Left kidney (tissue), 8 donors: ENCODE results near the gene SDK2. TPM values are rescaled to one million over a fixed set of nuclear protein-coding genes. Genes with fewer than 3 reads are reported as not detected.

Experiments used
- DNase-seq: peaks from one replicate; pipeline ENCODE4 v3.0.0-alpha.2; 2013
- long read RNA-seq, 8 donors: transcript quantifications; one replicate each; lab custom pipeline, GENCODE V29; 2026
- polyA plus RNA-seq: library from polyadenylated mRNA; unstranded; fragments of 120-200 nt; gene quantifications from one replicate; pipeline ENCODE4 v1.2.1, GENCODE V29; 2013; ENCODE audit not compliant: insufficient read length

Gene SDK2
- 9.3 TPM for polyA plus RNA-seq
- long read RNA-seq, donor 1, partial matches to known transcripts, result 24 of 24 reads
- long read RNA-seq, donor 1, other reads (novel, unspliced or antisense), result 0 of 24 reads
- long read RNA-seq, donor 2, result 0 reads
- long read RNA-seq, donor 3, result 0 reads
- long read RNA-seq, donor 4, result 0 reads
- long read RNA-seq, donor 5, result 0 reads
- long read RNA-seq, donor 6, result 0 reads
- long read RNA-seq, donor 7, result 0 reads
- long read RNA-seq, donor 8, result 0 reads

DNA sequence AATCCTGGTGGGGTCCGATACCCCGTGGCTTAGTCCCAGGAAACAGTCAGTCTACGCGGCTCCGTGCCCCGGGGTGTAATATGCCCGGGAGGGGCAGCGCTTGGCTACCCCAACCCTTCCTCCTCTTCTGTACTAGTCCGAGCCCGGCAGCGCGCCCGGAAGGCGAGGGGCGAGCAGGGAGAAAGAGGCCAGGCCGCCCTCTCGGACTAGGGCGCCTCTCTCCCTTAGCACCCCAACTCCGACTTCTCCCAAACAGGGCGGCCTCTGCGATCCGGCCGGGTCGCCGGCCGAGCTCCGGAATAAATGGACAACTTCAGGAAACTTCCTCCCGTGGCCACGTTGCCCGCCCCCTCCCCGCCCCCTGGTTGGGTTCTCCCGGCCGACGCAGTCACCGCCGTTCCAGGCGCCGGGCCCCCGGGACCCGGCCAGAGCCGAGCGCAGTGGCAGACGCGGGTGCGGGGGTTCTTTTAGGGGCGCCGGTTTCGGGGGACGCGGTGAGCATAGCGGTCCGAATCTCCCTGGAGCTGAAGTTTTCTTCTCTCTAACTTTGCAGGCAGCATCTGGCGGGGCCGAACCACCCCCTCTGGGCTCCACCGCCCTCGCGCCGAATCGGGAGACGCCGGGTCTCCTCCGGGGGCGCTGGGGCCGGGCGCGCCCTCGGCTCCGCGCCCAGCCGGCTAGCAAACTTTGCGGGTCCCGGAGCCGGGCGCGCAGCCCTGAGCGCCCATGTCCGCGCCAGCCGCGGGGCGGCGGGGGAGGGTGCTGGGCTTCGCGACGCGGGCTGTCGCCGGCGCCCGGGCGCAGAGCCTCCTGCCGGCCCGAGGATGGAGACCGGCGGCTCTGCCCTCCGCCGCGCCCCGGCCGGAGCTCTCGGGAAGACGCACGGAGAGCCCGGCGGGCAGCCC is at the start of gene SDK2:
SDK2 (minus strand) TSS at position 301 of the 905 bp plus-strand sequence. CDS start 357 bp downstream, outside the sequence.
- no peak for DNase-seq

- no peak for DNase-seq
Observed at GRCh38 chr17:73693071-73693470, 48.8 kb upstream of the SDK2 start.

- no peak for DNase-seq
Observed at GRCh38 chr17:73691321-73691766, 47.1 kb upstream of the SDK2 start.

DNA sequence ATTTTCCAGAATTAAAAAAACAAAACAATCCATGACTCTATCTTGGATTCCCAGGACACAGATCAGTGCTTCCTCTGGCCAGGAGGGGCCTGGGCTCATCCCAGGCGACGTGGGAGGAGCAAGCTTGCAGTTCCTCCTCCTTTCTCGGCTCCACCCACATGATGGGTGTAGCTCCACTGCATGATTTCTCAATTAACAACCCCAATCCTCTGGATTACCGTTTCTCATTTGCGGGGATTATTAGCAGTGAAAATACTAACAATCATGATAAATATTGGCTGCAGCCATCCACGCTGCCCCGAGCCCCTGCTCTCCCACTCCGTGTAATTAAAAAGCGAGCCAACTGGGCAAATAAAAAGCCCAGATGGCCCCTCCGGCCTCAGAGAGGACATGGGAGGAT is 46.4 kb upstream of the SDK2 start:
- DNase-seq, result no peak

DNA sequence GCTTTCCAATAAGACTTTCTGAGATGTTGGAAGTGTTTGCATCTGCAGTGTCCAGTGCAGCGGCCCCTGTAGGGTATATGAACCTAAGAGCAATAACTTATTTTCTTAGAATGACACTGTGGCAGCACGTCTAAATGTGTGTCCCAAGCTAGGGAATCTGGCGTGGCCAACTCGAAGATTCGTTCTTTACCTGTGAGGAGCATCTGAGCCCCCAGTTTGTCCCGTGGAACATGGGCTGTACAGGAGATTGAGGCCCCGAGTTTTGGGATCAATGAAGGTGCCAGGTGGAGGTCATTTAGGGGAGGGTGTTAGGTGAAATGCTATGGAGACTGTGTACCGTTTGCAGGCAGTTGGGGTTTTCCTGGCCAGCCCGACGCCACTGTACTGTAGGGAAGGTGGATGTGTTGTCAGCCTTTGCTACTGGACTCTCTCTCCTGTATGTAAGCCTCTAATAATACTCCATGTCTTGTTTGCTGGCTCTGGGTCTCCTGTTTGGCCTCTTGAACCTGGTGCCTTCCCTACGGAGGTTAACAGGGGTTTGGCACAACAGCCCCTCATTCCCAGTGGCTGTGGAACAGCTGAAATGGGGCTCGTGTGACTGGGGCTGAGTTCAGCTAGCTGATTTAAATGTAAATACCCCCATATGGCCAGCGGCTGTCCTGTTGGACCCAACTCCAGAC is 45.5 kb upstream of the SDK2 start:
- no peak for DNase-seq

GRCh38 chr17:73686961-73687360 is 42.7 kb upstream of the SDK2 start:
- DNase-seq, result no peak

- no peak for DNase-seq
Observed at GRCh38 chr17:73686126-73686525, 41.9 kb upstream of the SDK2 start.

DNA sequence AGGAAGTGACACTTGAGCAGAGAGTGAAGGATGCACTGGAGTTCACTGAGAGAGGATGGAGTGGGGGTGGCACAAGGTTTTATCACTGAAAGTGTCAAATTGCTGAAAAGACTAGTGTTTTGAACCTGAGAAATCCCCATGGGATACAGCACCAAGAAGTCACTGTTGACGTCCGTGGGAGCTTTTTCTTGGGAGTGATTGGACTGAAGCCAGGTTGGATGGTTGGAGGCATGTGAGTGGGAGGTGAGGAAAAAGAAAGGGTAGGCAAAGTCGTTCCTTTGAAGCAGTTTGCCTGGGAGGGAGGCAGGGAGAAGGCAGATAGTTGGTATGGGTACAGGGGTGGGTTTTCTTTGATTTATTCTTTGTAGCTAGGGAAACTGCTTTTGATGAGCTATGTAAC is 39.9 kb upstream of the SDK2 start:
- no peak for DNase-seq

- DNase-seq, result no peak
Observed at GRCh38 chr17:73683771-73684170, 39.5 kb upstream of the SDK2 start.

DNA sequence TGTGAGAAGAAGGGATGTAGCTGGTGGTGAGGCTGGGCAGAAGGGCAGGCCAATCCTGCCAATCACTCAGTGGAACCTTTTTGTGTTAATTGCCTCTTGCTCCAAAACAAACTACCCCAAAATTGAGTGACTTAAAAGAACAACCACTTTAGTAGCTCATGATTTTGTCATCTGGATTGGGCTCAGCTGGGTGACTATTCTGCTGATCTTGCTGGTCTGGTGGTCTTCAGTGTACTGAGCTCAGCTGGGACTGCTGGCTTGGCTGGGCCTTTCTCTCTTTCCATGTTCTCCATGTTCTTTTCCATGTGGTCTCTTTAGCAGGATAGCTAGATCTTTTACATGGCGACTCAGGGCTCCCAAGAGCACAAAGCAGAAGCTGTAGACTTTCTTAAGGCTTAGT is 37.7 kb upstream of the SDK2 start:
- no peak for DNase-seq

DNA sequence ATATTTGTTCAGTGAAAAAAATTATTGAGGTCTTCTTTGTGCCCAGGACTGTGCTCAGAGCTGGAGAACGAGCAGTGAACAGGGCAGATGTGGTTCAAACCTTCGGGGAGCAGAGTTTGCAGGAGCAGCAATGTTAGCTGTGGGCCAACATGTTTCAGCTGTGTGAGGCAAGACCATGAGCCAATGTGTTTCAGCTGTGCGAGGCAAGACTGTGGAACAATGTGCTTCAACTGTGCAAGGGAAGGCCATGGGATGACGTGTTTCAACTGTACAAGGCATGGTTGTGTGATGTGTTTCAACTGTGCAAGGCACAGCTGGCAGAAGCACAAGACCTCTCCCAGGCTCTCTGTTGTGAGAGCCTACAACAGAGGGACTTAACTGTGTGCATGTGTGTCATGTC is 35.2 kb upstream of the SDK2 start:
- no peak for DNase-seq

DNA sequence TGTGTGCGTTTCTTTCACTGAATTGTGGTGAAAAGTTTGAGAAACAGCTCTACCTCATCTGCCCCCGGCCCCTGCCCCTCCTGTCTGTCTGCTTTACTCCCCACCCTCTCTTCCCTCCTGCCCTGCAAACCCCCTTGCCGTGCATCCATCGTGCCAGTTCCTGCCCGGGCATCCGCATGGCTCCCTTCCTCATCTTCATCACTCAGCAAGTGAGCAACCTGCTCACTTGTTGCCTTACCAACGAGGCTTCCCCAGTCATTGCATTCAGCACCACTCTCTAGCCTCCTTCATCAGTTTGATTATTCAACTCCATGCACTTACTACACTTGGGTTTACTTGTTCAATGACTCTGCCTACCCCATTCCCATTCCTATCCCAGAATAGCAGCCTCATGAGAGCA is 34.8 kb upstream of the SDK2 start:
- no peak for DNase-seq

DNA sequence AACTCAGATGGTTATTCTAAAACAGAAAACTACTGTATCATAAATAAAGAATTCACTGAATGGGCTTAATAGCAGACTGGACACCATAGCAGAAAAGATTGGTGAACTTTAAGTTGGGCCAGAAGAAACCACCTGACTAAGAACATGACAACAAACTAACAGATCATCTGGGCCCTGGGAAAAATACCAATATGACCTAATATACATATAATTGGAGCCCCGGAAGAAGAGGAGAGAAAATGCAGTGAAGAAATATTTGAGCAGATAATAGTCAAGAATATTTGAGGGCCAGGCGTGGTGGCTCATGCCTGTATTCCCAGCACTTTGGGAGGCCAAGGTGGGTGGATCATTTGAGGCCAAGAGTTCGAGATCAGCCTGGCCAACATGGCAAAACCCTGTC is 25.5 kb upstream of the SDK2 start:
- DNase-seq, result no peak

GRCh38 chr17:73667181-73667959 is 23.1 kb upstream of the SDK2 start:
- no peak for DNase-seq

DNA sequence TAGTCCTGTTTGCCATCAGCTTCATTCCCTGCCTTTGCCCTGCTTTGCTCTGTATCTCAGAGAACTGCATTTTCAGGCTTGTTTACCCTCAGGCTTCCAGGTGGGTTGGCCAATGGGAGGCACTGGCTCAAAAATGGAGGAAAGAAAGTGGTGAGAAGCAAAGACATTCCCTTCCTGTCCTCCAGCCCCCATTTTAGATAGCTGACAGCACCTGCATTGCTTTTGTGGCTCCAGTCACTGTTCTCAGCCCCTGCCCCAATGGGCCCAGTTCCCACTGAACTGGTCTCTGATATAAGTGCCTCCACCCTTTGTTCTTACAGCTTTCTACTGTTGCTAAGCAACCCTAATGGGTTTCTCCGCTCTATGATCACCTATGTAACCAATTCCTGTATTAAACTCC is 19.4 kb upstream of the SDK2 start:
- DNase-seq, result no peak

DNA sequence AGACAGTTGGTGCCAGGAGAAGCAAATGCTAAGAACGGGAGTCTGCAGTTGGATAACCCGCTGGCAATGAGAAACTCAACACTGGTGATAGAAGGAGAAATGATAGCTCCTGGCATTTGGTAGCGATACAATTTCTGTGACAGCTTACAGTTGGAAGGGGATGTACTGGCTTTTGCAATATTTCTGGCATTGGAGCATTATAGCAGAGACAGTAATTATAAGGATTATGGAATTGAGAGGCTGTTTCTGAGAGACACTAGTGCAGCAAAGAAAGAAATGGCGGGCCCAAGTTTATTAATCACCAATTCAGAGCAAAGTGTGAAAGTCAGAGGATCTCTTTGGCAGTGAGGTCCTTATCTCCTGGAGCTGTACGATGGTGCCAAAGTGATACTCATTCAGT is 16.1 kb upstream of the SDK2 start:
- no peak for DNase-seq

DNA sequence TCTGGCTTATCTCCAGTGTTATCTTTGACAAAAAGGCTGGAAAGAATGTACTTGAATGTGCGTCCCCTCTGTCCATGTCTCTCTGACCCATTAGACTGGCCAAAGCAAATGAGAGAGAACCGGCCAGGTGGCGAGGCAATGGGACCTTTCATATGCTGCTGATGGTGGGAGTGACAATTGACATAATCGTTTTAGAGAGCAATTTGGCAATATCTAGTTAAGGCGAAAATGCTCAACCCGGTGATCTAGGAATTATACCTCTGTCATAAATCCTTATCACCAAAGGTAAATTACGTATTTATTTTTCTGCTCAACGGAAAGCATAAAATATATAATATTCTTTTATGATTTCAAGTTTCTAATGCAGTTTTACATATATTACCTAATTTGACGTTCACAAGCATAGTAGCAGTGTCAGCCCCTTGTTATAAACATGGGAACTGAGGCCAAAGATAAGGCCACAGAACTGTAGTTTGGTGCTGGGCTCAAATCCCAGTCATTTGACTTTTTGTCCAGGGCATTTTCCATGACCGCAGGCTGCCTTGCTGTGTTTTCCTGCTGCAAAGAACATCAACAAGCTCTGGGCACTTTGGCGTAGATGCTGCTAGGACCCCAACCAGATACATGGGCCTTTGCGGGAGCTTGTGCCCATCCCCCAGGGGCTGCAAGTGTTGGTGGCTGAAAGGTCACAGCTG is 14.7 kb upstream of the SDK2 start:
- DNase-seq, result no peak

DNA sequence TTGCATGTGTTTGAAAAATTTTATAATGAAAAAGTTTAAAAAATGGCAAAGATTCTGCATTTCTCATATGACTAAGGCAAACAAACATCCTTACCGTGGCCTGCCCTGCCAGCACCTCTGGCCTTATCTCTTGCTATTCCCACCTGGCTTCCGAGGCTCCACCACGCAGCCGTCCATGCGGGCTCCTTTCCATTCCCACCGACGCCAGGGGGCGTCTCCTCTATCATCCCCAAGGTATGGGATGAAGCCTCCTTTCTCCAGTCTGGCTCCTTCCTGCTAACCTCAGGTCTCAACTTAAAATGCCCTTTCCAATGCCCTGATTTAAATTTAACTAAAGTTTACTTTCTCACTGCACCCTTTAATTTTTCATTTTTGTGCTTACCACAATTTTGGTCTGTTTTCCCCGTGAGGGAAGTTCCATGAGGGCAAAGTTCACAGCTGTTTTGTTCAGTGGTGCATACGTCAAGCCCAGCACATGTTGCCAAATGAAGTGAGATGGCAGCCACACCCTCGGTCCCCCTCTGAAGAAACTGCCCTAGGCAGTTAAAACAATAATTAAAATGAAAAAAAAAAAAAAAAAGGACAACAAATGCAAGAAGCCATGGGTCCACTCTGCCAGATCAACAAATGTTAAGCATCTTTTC is 13.3 kb upstream of the SDK2 start:
- DNase-seq, result no peak

GRCh38 chr17:73654241-73654640 is 10.0 kb upstream of the SDK2 start:
- DNase-seq, result no peak

- no peak for DNase-seq
Observed at GRCh38 chr17:73653810-73654209, 9.6 kb upstream of the SDK2 start.

DNA sequence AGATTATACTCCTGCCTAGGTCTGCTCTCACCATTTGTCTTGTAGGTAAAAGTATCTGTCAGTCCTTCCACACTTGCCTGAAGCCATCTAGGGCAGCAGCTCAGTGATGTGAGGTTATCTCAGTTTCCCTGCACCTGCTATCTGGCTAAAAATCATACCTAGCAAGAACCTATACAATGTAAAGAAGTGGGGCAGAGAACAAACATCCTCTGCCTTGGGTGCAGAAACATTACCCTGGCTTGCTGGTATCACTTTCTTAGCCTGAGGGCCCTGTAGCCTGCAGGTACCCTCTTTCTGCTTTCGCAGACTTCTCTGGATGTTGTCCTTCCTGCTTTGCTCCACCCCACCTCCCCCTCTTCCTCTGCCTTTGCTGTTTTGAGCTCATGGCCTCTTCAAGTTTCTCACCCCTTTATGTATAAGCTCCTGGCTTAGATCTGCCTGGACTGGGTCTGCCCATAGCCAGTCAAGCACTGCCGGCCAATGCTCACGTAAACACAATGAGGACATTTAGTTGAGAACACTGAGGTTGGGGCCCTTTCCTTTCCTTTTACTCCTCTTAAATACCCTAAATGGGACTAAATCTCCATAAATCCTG is 8.7 kb upstream of the SDK2 start:
- DNase-seq, result no peak
